HG02973 (cell line): Measurements from ENCODE around the gene FGF14.
"Not testable (repeated sequence)": the region's sequence is repeated elsewhere in the genome, so short reads cannot be mapped to it uniquely, and the experiment has no call there.

ENCODE experiments used
- ATAC-seq: cut with Tn5 transposase; IDR thresholded peaks from one replicate; pipeline ENCODE4 v1.9.1; 2021; ENCODE audit warnings: moderate library complexity; ENCODE audit not compliant: unreplicated experiment

Gene FGF14

GRCh38 chr13:101893021-101893420 lies 508.8 kb downstream of the FGF14 start:
- ATAC-seq: no peak

DNA sequence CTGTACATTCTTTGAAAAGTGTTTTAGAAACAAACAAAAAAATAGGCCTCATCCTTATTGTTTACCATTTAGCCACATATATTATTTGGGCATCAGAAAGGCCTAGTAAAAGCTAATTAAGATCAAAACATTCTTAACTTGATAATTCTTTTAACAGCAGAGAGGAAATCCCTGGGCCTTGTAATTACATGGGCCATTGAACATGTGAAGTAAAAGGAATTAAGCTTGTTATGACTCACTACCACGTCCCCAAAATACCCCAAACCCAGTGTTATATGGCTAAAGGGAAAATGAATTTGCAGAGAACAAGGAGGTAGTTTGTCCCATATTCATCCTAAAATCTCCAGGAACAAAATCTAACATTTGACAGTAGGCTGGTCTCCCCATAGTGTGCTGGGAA lies 509.6 kb downstream of the FGF14 start:
- no peak for ATAC-seq

- no peak for ATAC-seq
Observed at GRCh38 chr13:101881593-101881992, 520.3 kb downstream of the FGF14 start.

- ATAC-seq: peak; percentile 75
Observed at GRCh38 chr13:101880581-101880980, 521.3 kb downstream of the FGF14 start.

- no peak for ATAC-seq
Observed at GRCh38 chr13:101876951-101877350, 524.9 kb downstream of the FGF14 start.

GRCh38 chr13:101875717-101876393 lies 526.0 kb downstream of the FGF14 start:
- no peak for ATAC-seq

DNA sequence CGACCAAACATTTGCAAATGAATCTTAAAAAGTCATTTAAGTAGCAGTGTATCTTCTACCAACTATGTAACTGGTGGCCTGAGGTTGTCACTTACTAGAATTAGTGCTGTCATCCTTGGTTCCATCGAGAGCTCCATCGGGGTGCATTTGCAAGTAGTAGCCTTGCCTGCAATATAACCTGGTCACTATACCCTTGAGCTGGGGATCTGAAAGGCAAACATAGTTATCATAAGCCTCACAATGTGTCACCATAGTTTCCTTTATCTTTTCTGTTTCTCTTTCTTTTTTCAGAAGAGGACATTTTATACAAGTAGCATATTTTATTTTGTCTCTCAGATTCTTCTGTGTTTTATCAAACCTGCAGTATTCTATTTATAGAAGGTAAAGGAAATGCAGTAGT lies 526.8 kb downstream of the FGF14 start:
- ATAC-seq: no peak

- ATAC-seq: peak; percentile 92
Observed at GRCh38 chr13:101869553-101869952, 532.3 kb downstream of the FGF14 start.

- ATAC-seq: peak; percentile 19
Observed at GRCh38 chr13:101868585-101869469, 533.0 kb downstream of the FGF14 start.

- ATAC-seq: no peak
Observed at GRCh38 chr13:101866889-101867581, 534.8 kb downstream of the FGF14 start.

DNA sequence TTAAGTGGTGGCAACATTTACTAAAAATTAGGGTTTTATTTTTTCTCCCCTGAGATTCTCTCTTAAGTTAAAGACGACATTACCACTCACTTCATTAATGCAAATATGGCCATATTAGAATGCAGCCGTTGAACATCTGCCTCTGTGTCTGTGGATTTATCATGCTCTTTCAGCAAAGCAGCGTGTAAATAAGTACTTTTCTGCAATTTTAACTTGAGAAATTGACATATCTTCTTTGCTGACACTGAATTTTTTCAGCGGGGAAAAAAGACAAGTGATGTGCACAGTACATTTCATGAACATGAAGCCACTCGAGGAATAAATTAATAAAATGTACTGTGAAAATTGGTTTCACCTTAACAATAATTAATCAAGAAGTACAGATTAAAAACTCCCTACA lies 543.0 kb downstream of the FGF14 start:
- ATAC-seq: no peak

GRCh38 chr13:101846701-101847100 lies 555.1 kb downstream of the FGF14 start:
- ATAC-seq: no peak

DNA sequence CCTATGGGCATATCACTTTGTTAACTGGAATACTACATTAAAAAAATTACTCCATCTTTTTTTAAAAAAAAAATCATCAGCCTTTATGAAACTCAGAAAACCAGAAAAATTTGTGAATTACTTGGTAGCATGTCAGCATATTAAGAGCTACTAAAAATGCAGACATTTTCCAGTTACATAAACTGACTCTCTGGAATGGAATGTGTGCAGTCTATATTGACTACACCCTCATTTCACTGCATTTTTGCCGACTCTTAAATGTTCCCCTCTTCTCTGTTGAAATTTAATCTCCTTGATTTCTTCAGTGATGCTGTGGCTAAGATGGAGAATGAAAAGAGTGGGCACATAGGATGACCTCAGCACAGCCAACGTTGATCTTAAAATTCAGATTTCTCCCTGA lies 555.6 kb downstream of the FGF14 start:
- no peak for ATAC-seq

GRCh38 chr13:101845245-101846020 lies 556.4 kb downstream of the FGF14 start:
- no peak for ATAC-seq

- ATAC-seq: no peak
Observed at GRCh38 chr13:101841698-101842097, 560.1 kb downstream of the FGF14 start.

GRCh38 chr13:101838323-101838722 lies 563.5 kb downstream of the FGF14 start:
- ATAC-seq: no peak

DNA sequence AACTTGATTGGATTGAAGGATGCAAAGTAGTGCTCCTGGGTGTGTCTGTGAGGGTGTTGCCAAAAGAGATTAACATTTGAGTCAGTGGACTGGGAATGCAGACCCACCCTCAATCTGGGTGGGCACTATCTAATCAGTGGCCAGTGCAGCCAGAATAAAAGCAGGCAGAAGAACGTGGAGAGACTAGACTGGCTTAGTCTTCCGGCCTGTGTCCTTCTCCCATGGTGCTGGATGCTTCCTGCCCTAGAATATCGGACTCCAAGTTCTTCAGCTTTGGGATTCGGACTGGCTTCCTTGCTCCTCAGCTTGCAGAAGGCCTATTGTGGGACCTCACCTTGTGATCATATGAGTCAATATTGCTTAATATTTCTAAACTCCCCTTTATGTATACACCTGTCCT lies 564.1 kb downstream of the FGF14 start:
- not testable (repeated sequence) for ATAC-seq

GRCh38 chr13:101837288-101837687 lies 564.6 kb downstream of the FGF14 start:
- no peak for ATAC-seq

GRCh38 chr13:101835920-101836319 lies 565.9 kb downstream of the FGF14 start:
- ATAC-seq: no peak

- no peak for ATAC-seq
Observed at GRCh38 chr13:101833671-101834070, 568.2 kb downstream of the FGF14 start.

DNA sequence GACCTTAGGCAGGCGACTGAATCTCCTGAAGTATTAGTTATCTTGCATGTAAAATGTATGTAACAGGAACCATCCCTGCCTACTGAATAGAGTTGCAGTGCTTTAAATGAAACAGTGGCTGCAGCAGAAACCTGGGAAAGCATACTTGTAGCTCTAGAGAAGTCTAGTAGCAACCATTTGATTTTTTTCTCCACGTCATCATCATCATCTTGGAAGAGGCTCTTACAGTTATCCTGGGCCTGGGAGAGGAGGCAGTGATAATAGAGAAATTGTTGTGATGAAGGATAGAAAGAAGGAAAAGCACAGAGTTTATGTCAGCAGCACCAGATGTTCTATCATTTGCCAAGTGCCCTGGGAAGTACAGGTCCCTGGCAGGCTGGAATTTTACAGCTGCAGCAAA lies 571.8 kb downstream of the FGF14 start:
- no peak for ATAC-seq
